Upper lobe of left lung (tissue), 6 donors: ENCODE data around the gene LIMCH1. TPM values are rescaled to one million over a fixed set of nuclear protein-coding genes. Genes with fewer than 3 reads are reported as not detected.

Experiments used
- ATAC-seq, 2 donors: fragments of 200-7000 bp; cut with Tn5 transposase; one replicate each; pipeline ENCODE4 v1.9.1; 2022; ENCODE audit warnings: mild to moderate bottlenecking in 2 of 2, moderate library complexity in 2 of 2; ENCODE audit not compliant: low FRiP score in 2 of 2
- DNase-seq, 2 donors: peaks; one replicate each; pipeline ENCODE4 v3.0.0-alpha.2; 2019 to 2020
- H3K27ac ChIP-seq, 4 donors: fragments of 200-600 bp; sonication (generic); one replicate each; pipeline ENCODE4 v1.5.1; 2016 to 2019
- H3K27me3 ChIP-seq, 4 donors: fragments of 200-600 bp; sonication (generic); one replicate each; pipeline ENCODE4 v1.5.1; 2017 to 2019
- H3K36me3 ChIP-seq, 4 donors: fragments of 200-600 bp; sonication (generic); one replicate each; pipeline ENCODE4 v1.5.1; 2016 to 2019
- H3K4me1 ChIP-seq, 4 donors: fragments of 200-600 bp; sonication (generic); one replicate each; pipeline ENCODE4 v1.5.1; 2018 to 2019
- H3K4me3 ChIP-seq, 4 donors: fragments of 200-600 bp; sonication (generic); one replicate each; pipeline ENCODE4 v1.5.1; 2017 to 2019; ENCODE audit warnings: mild to moderate bottlenecking in 2 of 4, moderate library complexity in 1 of 4
- H3K9me3 ChIP-seq, 4 donors: fragments of 200-600 bp; sonication (generic); one replicate each; pipeline ENCODE4 v1.5.1; 2018 to 2019
- EP300 ChIP-seq, 4 donors: sonication (generic); formaldehyde crosslinking; IDR thresholded peaks; one replicate each; pipeline ENCODE4 v1.5.1; 2017; ENCODE audit warnings: antibody characterized with exemption in 4 of 4, control low read depth in 2 of 4
- POLR2A ChIP-seq, 4 donors: fragments of 450-650 bp; IDR thresholded peaks; one replicate each; pipeline ENCODE4 v1.5.1; 2016 to 2017; ENCODE audit warnings: antibody characterized with exemption in 4 of 4, mild to moderate bottlenecking in 2 of 4
- POLR2AphosphoS5 ChIP-seq, 2 donors: sonication (generic); formaldehyde crosslinking; IDR thresholded peaks; one replicate each; pipeline ENCODE4 v1.5.1; 2017; ENCODE audit warnings: antibody characterized with exemption in 2 of 2
- WGBS, 2 donors: methylation state at CpG; one replicate each; pipeline ENCODE4 v1.1.5; 2017 to 2018; 5-methylcytosine and 5-hydroxymethylcytosine counted together
- total RNA-seq, 6 donors: library from RNA; depleted of rRNA in 4 of 6; stranded (reverse); fragments of >200 nt in 4 of 6; gene quantifications; one replicate each; pipeline versions ENCODE4 v1.1.0 to v1.2.1, GENCODE V29; 2016 to 2021
- TF ChIP-seq, protein P1 (sequence below), 6 experiments: fragments of 450-650 bp in 4 of 6; fragments of 200-600 bp in 2 of 6; sonication (generic) in 2 of 6; IDR thresholded peaks; one replicate each; pipeline ENCODE4 v1.5.1; 2016 to 2019; ENCODE audit warnings: antibody characterized with exemption in 6 of 6
- donor health status: DM: no; HTN: no; CAD: no; lungs with moderate emphysema.
- donor health status: DM: no; HTN: yes; CAD: no; lungs with severe emphysema.

The LIMCH1 gene
- total RNA-seq, 6 donors from 2014 or later, result 231 to 598 (median 331) TPM

- 42 to 72% methylated on average over 1 of the region's 1 CpG for WGBS, 2 donors
- ATAC-seq, result peak in 1 of 2 donors; percentile 78
- no peak for TF ChIP-seq POLR2AphosphoS5 (IDR thresholded peaks at IDR 0.05)
- TF ChIP-seq, protein P1, sequence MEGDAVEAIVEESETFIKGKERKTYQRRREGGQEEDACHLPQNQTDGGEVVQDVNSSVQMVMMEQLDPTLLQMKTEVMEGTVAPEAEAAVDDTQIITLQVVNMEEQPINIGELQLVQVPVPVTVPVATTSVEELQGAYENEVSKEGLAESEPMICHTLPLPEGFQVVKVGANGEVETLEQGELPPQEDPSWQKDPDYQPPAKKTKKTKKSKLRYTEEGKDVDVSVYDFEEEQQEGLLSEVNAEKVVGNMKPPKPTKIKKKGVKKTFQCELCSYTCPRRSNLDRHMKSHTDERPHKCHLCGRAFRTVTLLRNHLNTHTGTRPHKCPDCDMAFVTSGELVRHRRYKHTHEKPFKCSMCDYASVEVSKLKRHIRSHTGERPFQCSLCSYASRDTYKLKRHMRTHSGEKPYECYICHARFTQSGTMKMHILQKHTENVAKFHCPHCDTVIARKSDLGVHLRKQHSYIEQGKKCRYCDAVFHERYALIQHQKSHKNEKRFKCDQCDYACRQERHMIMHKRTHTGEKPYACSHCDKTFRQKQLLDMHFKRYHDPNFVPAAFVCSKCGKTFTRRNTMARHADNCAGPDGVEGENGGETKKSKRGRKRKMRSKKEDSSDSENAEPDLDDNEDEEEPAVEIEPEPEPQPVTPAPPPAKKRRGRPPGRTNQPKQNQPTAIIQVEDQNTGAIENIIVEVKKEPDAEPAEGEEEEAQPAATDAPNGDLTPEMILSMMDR (IDR thresholded peaks at IDR 0.05), result no peak
- TF ChIP-seq EP300 (IDR thresholded peaks at IDR 0.05), result no peak
Observed at GRCh38 chr4:41613821-41614220, 75.9 kb downstream of the LIMCH1 start.

GRCh38 chr4:41614519-41614918 is 76.6 kb downstream of the LIMCH1 start:
- DNase-seq, result no peak
- no peaks in the 10 kb centered on the region for H3K27me3 ChIP-seq
- 79 to 90% methylated on average over 2 of the region's 2 CpGs for WGBS, 2 donors

More at GRCh38 chr4:41613821-41614220, 75.9 kb downstream of the LIMCH1 start:
- DNase-seq, result no peak
- Histone ChIP-seq H3K27me3 (no peaks in the 10 kb centered on the region), H3K9me3 (no peaks in the 10 kb centered on the region), H3K4me3 (no peak overlapping the region), H3K4me1 (peaks cover 15 to 19% (median 18%) of the 10 kb centered on the region in 4 donors), H3K36me3 (peaks cover 0 to 7% (median 0%) of the 10 kb centered on the region in 4 donors), H3K27ac (no peak overlapping the region)

DNA sequence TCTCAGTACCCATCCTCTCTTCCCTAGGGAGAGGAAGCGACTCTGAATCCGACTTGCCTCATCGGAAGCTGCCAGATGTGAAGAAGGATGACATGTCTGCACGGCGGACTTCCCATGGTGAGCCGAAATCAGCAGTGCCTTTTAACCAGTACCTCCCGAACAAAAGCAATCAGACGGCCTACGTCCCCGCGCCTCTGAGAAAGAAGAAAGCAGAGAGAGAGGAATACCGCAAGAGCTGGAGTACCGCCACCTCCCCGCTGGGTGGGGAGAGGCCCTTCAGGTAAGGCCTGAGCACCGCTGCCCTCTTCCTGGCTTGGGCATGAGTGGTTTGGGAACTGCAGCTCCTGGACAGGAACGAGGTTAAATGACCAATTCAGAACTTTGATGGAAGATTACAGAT is 81.2 kb downstream of the LIMCH1 start:
- DNase-seq (no peak), ATAC-seq (no peak)
- peaks cover 0 to 16% (median 3%) of the 10 kb centered on the region in 4 donors for H3K36me3 ChIP-seq
- H3K4me3 ChIP-seq, result no peak overlapping the region
- 91 to 98% methylated on average over 16 of the region's 16 CpGs for WGBS, 2 donors
- no peaks in the 10 kb centered on the region for H3K4me1 ChIP-seq
- H3K27ac ChIP-seq, result no peak overlapping the region
- TF ChIP-seq EP300 (IDR thresholded peaks at IDR 0.05) (no peak), POLR2A (IDR thresholded peaks at IDR 0.05) (no peak), POLR2AphosphoS5 (IDR thresholded peaks at IDR 0.05) (no peak)
- TF ChIP-seq, protein P1 (IDR thresholded peaks at IDR 0.05), result no peak
- no peaks in the 10 kb centered on the region for H3K27me3 ChIP-seq
- H3K9me3 ChIP-seq, result no peaks in the 10 kb centered on the region

More at GRCh38 chr4:41614519-41614918, 76.6 kb downstream of the LIMCH1 start:
- Histone ChIP-seq H3K4me3 (no peak overlapping the region), H3K4me1 (peaks cover 15 to 19% (median 18%) of the 10 kb centered on the region in 4 donors), H3K27ac (no peak overlapping the region), H3K9me3 (no peaks in the 10 kb centered on the region), H3K36me3 (peaks cover 0 to 14% (median 3%) of the 10 kb centered on the region in 4 donors)
- ATAC-seq, result no peak
- TF ChIP-seq POLR2AphosphoS5 (IDR thresholded peaks at IDR 0.05) (no peak), POLR2A (IDR thresholded peaks at IDR 0.05) (no peak), EP300 (IDR thresholded peaks at IDR 0.05) (no peak)
- TF ChIP-seq, protein P1 (IDR thresholded peaks at IDR 0.05), result no peak

DNA sequence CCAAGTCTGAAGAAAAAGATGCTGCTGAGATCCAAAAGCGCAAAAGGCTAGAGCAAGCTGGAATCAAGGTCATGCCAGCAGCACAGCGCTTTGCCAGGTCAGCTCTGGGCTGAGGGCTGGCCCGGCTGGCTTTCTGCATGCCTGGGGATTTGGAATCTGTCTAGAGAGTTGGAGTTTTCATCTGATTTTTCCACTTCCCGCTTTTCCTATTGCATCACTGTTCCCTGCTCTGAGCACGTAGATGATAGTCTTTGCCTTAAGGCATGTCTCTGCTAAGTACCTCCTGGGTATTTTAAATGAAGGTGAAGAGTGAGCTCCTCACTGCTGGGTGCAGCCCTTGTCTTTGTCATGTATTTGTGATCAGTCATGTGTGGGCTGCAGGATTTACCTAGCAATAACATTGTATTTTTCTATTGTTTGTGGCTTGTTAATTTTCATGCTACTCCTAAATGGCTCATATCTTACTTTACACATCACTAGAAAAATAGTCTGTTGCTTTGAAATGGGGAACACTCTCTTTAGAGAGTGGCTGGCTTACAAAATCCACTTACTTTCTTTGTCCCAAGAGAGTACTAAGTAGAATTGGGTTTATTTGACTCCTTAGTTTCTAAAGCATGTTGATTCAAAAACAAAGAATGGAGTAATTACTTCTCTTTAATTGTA is 82.8 kb downstream of the LIMCH1 start:
- TF ChIP-seq POLR2AphosphoS5 (IDR thresholded peaks at IDR 0.05) (no peak), POLR2A (IDR thresholded peaks at IDR 0.05) (no peak), EP300 (IDR thresholded peaks at IDR 0.05) (no peak)
- TF ChIP-seq, protein P1 (IDR thresholded peaks at IDR 0.05), result no peak
- WGBS, 2 donors, result 88 to 91% methylated on average over 5 of the region's 5 CpGs
- Histone ChIP-seq H3K4me3 (no peak overlapping the region), H3K27me3 (no peaks in the 10 kb centered on the region), H3K27ac (peak overlapping the region in 1 of 4 donors; percentile 22), H3K4me1 (peaks cover 0 to 5% (median 0%) of the 10 kb centered on the region in 4 donors), H3K9me3 (no peaks in the 10 kb centered on the region), H3K36me3 (peaks cover 0 to 20% (median 3%) of the 10 kb centered on the region in 4 donors)
- DNase-seq, result peak in 1 of 2 donors; percentile 27
- no peak for ATAC-seq
